H9 (cell line): ENCODE results near the gene BAIAP2L1. TPM values are rescaled to one million over a fixed set of nuclear protein-coding genes. Genes with fewer than 3 reads are reported as not detected.

ENCODE experiments used
- DNase-seq: peaks from one replicate; pipeline ENCODE4 v3.0.0-alpha.2; 2017
- H2AFZ ChIP-seq: one replicate; pipeline ENCODE4 v1.6.1; 2013; ENCODE audit warnings: mild to moderate bottlenecking, low read length, control low read depth, moderate library complexity
- H2AK5ac ChIP-seq: 2 replicates; pipeline ENCODE4 v1.6.1; 2013; ENCODE audit warnings: low read length, control low read depth, mixed read lengths; ENCODE audit not compliant: insufficient read length
- H2BK120ac ChIP-seq: one replicate; pipeline ENCODE4 v1.6.1; 2013; ENCODE audit warnings: low read depth, mild to moderate bottlenecking, low read length, control low read depth, inconsistent platforms; ENCODE audit not compliant: poor library complexity, severe bottlenecking
- H2BK12ac ChIP-seq: 2 replicates; pipeline ENCODE4 v1.6.1; 2013; ENCODE audit warnings: low read length, control low read depth, mixed read lengths, low read depth; ENCODE audit not compliant: insufficient read length
- H2BK15ac ChIP-seq: 2 replicates; pipeline ENCODE4 v1.6.1; 2013; ENCODE audit warnings: low read depth, low read length, control low read depth
- H2BK20ac ChIP-seq: one replicate; pipeline ENCODE4 v1.6.1; 2013; ENCODE audit warnings: low read depth, mild to moderate bottlenecking, low read length, control low read depth, inconsistent platforms; ENCODE audit not compliant: poor library complexity, severe bottlenecking
- H2BK5ac ChIP-seq: 2 replicates; pipeline ENCODE4 v1.6.1; 2013; ENCODE audit warnings: low read length, control low read depth, mixed read lengths; ENCODE audit not compliant: insufficient read length
- H3K14ac ChIP-seq: 2 replicates; pipeline ENCODE4 v1.6.1; 2013; ENCODE audit warnings: low read length, control low read depth; ENCODE audit not compliant: insufficient read depth
- H3K18ac ChIP-seq: 2 replicates; pipeline ENCODE4 v1.6.1; 2013; ENCODE audit warnings: low read depth, mild to moderate bottlenecking, mixed read lengths, low read length, control low read depth; ENCODE audit not compliant: insufficient read length
- H3K23ac ChIP-seq: 2 replicates; pipeline ENCODE4 v1.6.1; 2013; ENCODE audit warnings: low read length, control low read depth, mixed read lengths, low read depth; ENCODE audit not compliant: insufficient read length
- H3K23me2 ChIP-seq: 2 replicates; pipeline ENCODE4 v1.6.1; 2013; ENCODE audit warnings: low read depth, mild to moderate bottlenecking, mixed read lengths, low read length, control low read depth; ENCODE audit not compliant: insufficient read length, poor library complexity, severe bottlenecking
- H3K27ac ChIP-seq: 2 replicates; pipeline ENCODE4 v1.5.1; 2013; ENCODE audit warnings: low read length, control low read depth, mixed read lengths, low read depth; ENCODE audit not compliant: insufficient read length
- H3K27me3 ChIP-seq: 2 replicates; pipeline ENCODE4 v1.6.1; 2013; ENCODE audit warnings: low read length, control low read depth, inconsistent platforms; ENCODE audit not compliant: insufficient read depth
- H3K4ac ChIP-seq: 2 replicates; pipeline ENCODE4 v1.6.1; 2013; ENCODE audit warnings: low read depth, mild to moderate bottlenecking, control low read depth, inconsistent platforms, low read length, moderate library complexity
- H3K4me1 ChIP-seq: 2 replicates; pipeline ENCODE4 v1.6.1; 2013; ENCODE audit warnings: low read length, control low read depth, inconsistent platforms; ENCODE audit not compliant: insufficient read depth
- H3K4me2 ChIP-seq: 2 replicates; pipeline ENCODE4 v1.6.1; 2013; ENCODE audit warnings: low read length, control low read depth, mixed read lengths; ENCODE audit not compliant: insufficient read length, insufficient read depth
- H3K56ac ChIP-seq: 2 replicates; pipeline ENCODE4 v1.6.1; 2013; ENCODE audit warnings: low read depth, mild to moderate bottlenecking, mixed read lengths, low read length, control low read depth; ENCODE audit not compliant: insufficient read length
- H3K79me1 ChIP-seq: 2 replicates; pipeline ENCODE4 v1.6.1; 2013; ENCODE audit warnings: low read depth, mild to moderate bottlenecking, moderate library complexity, low read length, control low read depth, inconsistent platforms; ENCODE audit not compliant: insufficient read depth, poor library complexity, severe bottlenecking
- H3K79me2 ChIP-seq: 2 replicates; pipeline ENCODE4 v1.6.1; 2013; ENCODE audit warnings: low read length, control low read depth, inconsistent platforms; ENCODE audit not compliant: insufficient read depth
- H3K9ac ChIP-seq: 2 replicates; pipeline ENCODE4 v1.6.1; 2013; ENCODE audit warnings: low read length, control low read depth, mixed read lengths; ENCODE audit not compliant: insufficient read length; ENCODE audit errors: extremely low read depth
- H3K9me3 ChIP-seq: one replicate; pipeline ENCODE4 v1.6.1; 2013; ENCODE audit warnings: low read depth, low read length, inconsistent platforms; ENCODE audit not compliant: control insufficient read depth
- H3T11ph ChIP-seq: one replicate; pipeline ENCODE4 v1.6.1; 2013; ENCODE audit warnings: mild to moderate bottlenecking, low read length, control low read depth, inconsistent platforms
- H4K20me1 ChIP-seq: one replicate; pipeline ENCODE4 v1.6.1; 2013; ENCODE audit not compliant: control insufficient read depth, insufficient read length, insufficient read depth
- H4K5ac ChIP-seq: 2 replicates; pipeline ENCODE4 v1.6.1; 2013; ENCODE audit warnings: low read depth, mild to moderate bottlenecking, mixed read lengths, low read length, control low read depth; ENCODE audit not compliant: insufficient read length
- H4K8ac ChIP-seq: replicated peaks from 2 replicates; pipeline ENCODE4 v1.6.1; 2013; ENCODE audit warnings: low read length, control low read depth, mixed read lengths, low read depth; ENCODE audit not compliant: insufficient read length
- H4K91ac ChIP-seq: 2 replicates; pipeline ENCODE4 v1.6.1; 2013; ENCODE audit warnings: low read depth, mild to moderate bottlenecking, moderate library complexity, mixed read lengths, low read length, control low read depth; ENCODE audit not compliant: insufficient read length
- H3K27ac Mint-ChIP-seq, 3 experiments: 2 replicates in 2 of 3; 3 replicates in 1 of 3; pipeline ENCODE4 v1.8.0; 2020 to 2021; ENCODE audit warnings: mixed read lengths in 3 of 3, mild to moderate bottlenecking in 1 of 3, moderate library complexity in 1 of 3
- H3K27me3 Mint-ChIP-seq: 2 replicates; pipeline ENCODE4 v1.8.0; 2021; ENCODE audit warnings: low read depth, mild to moderate bottlenecking, moderate library complexity, mixed read lengths
- H3K36me3 Mint-ChIP-seq, 3 experiments: 2 replicates in 2 of 3; 3 replicates in 1 of 3; pipeline ENCODE4 v1.8.0; 2020 to 2021; ENCODE audit warnings: low read depth in 3 of 3, mixed read lengths in 3 of 3; ENCODE audit not compliant: insufficient read depth in 1 of 3
- H3K4me1 Mint-ChIP-seq, 2 experiments: 2 replicates each; pipeline ENCODE4 v1.8.0; 2020; ENCODE audit warnings: mixed read lengths in 2 of 2
- H3K4me3 Mint-ChIP-seq, 2 experiments: 2 replicates in 1 of 2; 3 replicates in 1 of 2; pipeline ENCODE4 v1.8.0; 2020 to 2021; ENCODE audit warnings: mild to moderate bottlenecking in 2 of 2, mixed read lengths in 2 of 2, moderate library complexity in 1 of 2
- H3K9me3 Mint-ChIP-seq, 2 experiments: 2 replicates in 1 of 2; 3 replicates in 1 of 2; pipeline ENCODE4 v1.8.0; 2020; ENCODE audit warnings: mild to moderate bottlenecking in 2 of 2, mixed read lengths in 2 of 2, moderate library complexity in 1 of 2
- WGBS: extraction: QIAGEN DNeasy Blood & Tissue Kit; methylation state at CpG from one replicate; pipeline ENCODE4 v1.1.7; 2013; ENCODE audit warnings: missing lambda C conversion rate, low lambda C conversion rate, mixed read lengths; ENCODE audit not compliant: insufficient read length; ENCODE audit errors: extremely low coverage; 5-methylcytosine and 5-hydroxymethylcytosine counted together
- total RNA-seq: library from RNA; stranded (reverse); gene quantifications from 2 replicates; pipeline ENCODE4 v1.2.1, GENCODE V29; 2021
- TF ChIP-seq, protein P1 (sequence below): fragments of 200-600 bp; sonication (generic); conservative IDR thresholded peaks from 3 replicates; pipeline ENCODE4 v1.8.0; 2021; ENCODE audit warnings: antibody characterized with exemption, mild to moderate bottlenecking

BAIAP2L1 gene
- total RNA-seq, 1 experiment from 2014 or later = 25.9 TPM

GRCh38 chr7:98322331-98323270, 78.3 kb downstream of the BAIAP2L1 start:
- peaks cover 26 to 31% of the 10 kb centered on the region in 2 experiments for H3K4me1 Mint-ChIP-seq
- H3K9me3 Mint-ChIP-seq = peaks cover 6% of the 10 kb centered on the region in 2 experiments; a peak in 4 of 5 replicates
- no peaks in the 10 kb centered on the region for H4K20me1 ChIP-seq
- H3K9me3 ChIP-seq = no peaks in the 10 kb centered on the region
- H3K18ac ChIP-seq = no peak overlapping the region
- WGBS = no CpG with 5 or more reads among the region's 24 CpGs
- H3K27ac Mint-ChIP-seq = peak overlapping the region; percentile 80 to 98 (median 82); a peak in 6 of 7 replicates
- H4K5ac ChIP-seq = no peak overlapping the region
- no peaks in the 10 kb centered on the region for H3K27me3 Mint-ChIP-seq
- H3K9ac ChIP-seq = no peak overlapping the region
- H3K36me3 Mint-ChIP-seq = peaks cover 9 to 12% (median 12%) of the 10 kb centered on the region in 3 experiments
- H2BK20ac ChIP-seq = no peak overlapping the region
- H2BK5ac ChIP-seq = no peak overlapping the region
- H3K4ac ChIP-seq = no peak overlapping the region
- no peak overlapping the region for H2BK15ac ChIP-seq
- 0 out of 2 replicates have a peak overlapping the region, but pooled peaks have one; percentile 6 for H3K14ac ChIP-seq
- H2BK12ac ChIP-seq = peak overlapping the region; percentile 12
- H2AK5ac ChIP-seq = no peak overlapping the region
- H3K27ac ChIP-seq = no peak overlapping the region
- peaks cover 3% of the 10 kb centered on the region for H3K79me1 ChIP-seq
- H2BK120ac ChIP-seq = no peak overlapping the region
- H3K23ac ChIP-seq = no peak overlapping the region
- no peak overlapping the region for H3K4me2 ChIP-seq
- no peak overlapping the region for H3K56ac ChIP-seq
- H3K79me2 ChIP-seq = 0 out of 2 replicates have a peak, but pooled peaks cover 1% of the 10 kb centered on the region
- H3K23me2 ChIP-seq = no peaks in the 10 kb centered on the region
- no peak overlapping the region for H2AFZ ChIP-seq
- no peaks in the 10 kb centered on the region for H3K4me1 ChIP-seq
- peak; percentile 38 for DNase-seq
- no peaks in the 10 kb centered on the region for H3K27me3 ChIP-seq
- H3T11ph ChIP-seq = no peak overlapping the region
- no peak overlapping the region for H4K8ac ChIP-seq
- no peak overlapping the region for H4K91ac ChIP-seq
- TF ChIP-seq, protein P1, sequence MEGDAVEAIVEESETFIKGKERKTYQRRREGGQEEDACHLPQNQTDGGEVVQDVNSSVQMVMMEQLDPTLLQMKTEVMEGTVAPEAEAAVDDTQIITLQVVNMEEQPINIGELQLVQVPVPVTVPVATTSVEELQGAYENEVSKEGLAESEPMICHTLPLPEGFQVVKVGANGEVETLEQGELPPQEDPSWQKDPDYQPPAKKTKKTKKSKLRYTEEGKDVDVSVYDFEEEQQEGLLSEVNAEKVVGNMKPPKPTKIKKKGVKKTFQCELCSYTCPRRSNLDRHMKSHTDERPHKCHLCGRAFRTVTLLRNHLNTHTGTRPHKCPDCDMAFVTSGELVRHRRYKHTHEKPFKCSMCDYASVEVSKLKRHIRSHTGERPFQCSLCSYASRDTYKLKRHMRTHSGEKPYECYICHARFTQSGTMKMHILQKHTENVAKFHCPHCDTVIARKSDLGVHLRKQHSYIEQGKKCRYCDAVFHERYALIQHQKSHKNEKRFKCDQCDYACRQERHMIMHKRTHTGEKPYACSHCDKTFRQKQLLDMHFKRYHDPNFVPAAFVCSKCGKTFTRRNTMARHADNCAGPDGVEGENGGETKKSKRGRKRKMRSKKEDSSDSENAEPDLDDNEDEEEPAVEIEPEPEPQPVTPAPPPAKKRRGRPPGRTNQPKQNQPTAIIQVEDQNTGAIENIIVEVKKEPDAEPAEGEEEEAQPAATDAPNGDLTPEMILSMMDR = peak; percentile 36; the same call in 2 of the 3 replicates
- peak overlapping the region in 1 of 2 experiments; percentile 80; a peak in 4 of 5 replicates for H3K4me3 Mint-ChIP-seq
